ENCODE data around the gene RPP25L.

Gene RPP25L

DNA sequence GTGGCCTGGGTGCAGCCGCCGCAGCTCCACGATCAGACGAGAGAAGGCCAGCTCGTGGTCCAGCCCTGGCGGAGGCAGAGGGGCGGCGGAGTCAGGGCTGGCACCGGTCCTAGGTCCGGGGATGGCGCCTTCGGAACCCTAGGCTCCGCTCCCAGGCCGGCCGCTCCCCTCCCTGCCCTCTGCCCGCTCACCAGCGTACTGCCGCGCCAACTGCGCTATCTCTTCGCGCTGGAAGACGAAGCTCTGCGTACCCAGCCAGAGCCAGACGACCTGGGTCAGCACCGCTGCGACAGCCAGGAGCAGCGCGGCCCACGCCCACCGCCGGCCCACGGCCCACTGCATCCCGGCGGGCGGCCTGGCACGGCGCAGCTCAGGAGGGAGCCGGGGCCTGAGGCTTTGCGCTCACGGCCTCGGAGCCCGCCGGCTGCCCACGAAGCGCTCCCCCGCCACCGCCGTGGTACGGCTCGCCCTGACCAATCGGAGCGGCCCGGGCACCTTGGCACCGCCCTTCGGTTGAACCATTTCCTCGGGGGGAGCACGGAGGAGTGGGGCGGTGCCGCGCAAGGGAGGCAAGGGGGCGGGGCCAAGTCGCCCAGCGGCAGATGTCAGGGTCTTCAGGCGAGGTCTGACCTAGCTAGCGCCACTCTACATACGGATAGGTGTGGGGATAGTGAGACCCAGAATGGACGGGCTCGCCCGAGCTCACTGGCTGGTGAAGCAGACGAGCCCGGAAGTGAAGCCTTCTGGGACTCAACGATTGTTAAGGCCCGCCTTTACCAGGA lies 25.6 kb upstream of the RPP25L start, which contains the start of gene SIGMAR1:
SIGMAR1 (minus strand) TSS at position 432 of the 782 bp plus-strand sequence; CDS start at position 342, 90 bp downstream.
- peak; percentile 72 to 95 for DNase-seq

DNA sequence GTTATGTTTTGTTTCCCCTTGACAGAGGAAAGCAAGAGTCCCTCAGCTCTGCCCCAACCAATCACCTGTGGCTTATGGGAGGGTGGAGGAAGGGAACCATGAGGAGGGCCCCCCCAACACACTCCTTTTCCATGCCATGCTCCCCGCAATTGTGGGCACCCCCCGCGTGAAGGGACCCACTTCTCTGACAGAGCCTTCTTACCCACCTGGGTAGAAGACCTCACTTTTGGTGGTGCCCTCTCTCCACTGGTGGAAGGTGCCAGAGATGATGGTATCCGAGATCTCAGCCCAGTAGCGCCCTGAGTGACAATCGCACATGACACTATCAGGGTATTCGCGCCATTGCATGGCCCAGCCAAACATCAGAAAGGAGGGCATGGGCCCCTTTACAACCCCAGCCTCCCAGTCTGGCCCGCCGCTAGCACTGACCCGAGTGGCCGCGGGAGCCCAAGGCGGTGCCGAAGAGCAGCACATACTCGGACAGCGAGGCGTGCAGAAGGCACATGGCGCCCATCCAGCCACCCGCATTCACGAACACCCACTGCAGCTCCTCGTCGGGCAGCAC lies 25.0 kb upstream of the RPP25L start:
- DNase-seq = no peak

DNA sequence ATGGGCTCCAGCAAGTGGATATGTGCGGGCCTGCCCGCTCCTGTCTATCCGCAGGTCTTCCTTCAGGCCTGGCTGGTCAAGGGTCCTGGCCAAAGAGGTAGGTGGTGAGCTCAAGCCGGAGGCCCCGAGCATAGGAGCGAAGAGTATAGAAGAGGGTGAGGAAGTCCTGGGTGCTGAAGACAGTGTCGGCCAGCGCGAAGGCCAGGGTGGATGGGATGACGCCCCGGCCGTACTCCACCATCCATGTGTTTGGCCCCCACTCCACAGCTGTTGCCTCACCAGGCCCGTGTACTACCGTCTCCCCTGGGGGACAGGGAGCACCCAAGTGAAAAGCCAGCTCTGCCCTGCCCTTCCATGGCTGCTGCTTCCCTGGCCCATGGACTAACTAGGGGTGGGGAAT lies 23.7 kb upstream of the RPP25L start:
- DNase-seq = no peak

DNA sequence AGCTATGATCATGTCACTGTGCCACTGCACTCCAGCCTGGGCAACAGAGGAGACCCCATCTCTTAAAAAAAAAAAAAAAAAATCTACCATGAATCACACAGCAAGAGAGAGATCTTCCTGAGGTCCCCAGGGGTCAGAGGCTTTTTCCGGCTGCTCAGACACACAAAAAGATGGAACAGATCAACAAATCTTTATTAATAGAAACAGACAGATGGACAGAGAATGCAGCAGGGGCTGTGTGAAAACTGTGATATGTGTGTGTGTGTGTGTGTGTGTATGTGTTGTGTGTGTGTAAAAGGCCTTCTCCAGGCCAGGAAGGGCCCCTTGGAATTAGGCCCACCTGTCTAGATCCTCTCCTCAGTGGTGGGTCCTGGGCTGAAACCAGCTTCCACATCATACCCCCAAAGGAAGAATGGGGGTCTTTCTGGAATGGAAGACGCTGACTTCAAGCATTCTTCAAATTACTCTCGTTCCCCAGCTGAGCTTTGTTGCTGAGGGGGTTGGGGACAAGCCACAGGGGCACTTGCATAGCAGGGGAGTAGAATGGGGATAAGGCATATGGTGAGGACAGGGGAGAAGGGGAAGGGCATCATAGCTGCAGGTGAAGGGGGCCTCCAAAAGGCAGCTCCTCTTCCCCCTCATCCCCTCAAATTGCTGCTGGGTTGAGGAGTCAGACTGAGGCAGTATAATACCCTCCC lies 22.8 kb upstream of the RPP25L start:
- no peak for DNase-seq

DNA sequence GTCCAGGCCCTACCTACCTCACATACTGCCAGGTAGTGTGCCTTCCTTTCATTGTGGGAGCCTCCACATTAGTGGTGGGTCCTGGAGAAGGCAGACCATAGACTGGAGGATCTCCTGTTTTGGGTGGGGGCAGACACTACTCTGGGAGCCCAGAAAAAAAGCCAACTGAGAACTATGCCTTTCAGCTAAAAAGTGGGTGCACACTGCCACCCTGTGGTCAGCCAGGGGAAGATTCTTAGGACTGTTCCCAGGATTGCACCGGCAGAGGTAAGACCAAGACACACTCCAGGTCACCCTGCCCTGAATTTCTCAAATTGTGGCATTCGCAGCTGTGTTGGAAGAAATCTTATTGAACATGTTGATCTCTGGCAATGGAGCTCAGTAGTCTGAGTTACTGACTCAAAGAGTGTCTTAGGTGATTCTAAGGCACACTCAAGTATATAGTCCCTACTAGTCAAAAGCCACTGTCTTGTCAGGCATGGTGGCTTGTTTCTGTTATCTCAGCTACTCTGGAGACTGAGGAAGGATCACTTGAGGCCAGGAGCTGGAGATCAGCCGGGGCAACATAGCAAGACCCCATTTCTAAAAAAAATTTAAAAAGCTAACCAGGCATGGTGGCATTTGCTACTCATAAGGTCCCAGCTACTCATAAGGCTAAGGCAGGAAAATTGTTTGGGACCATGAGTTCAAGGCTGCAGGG lies 22.1 kb upstream of the RPP25L start:
- DNase-seq = peak; percentile 48 to 62

DNA sequence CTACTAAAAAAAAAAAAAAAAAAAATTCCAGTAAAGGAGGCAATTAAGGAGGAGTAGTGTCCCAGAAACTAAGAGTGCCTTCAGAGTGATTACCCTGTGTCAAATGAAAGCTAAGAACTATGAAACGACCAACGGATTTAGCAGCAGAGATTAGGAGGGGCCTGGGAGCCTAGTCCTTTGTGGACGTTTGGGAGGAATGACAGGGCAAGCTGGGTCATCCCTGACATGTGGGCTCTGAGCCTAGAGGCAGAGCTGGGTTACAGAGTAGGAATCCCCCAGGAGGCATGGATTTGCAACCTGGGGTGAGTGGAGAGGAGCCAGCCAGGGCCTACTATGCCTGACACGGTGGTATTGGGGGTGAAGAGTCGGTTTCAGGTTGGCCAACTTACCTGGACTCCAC lies 21.3 kb upstream of the RPP25L start:
- no peak for DNase-seq

DNA sequence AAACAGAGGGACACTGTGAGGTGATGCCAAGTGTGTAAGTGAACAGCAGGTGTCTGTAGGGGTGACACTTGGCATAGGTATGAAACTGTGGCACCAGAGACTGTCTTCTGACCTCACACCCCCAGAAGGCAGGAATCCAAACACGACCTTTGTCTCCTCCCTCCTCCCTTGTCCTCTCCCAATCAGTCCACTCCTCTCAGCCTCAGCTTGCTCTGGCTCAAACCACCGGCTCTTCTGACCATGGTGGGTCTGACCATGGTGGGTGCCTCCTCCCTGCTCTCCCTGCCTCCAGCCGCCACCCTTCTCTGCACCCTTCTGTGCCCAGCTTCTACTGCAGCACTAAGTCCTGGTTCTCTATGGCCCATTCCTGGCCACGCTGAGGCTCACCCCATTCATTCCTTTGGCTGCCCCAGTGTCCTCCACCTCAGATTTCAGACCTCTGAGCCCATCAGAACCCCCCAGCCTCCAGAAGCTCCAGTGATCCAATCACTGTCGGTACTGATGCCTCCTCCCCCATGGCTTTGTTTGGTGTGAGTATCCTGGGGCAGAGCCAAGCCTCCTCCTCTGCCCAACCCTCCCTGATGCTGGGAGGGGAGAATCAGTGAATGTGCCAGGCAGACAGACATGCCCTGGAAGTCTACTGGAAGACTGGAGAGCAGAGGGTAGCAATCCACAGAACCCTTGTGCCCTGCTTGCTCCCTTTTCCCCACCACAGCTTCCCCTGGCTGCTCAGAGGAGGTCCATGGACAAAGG lies 18.7 kb upstream of the RPP25L start:
- DNase-seq = no peak

DNA sequence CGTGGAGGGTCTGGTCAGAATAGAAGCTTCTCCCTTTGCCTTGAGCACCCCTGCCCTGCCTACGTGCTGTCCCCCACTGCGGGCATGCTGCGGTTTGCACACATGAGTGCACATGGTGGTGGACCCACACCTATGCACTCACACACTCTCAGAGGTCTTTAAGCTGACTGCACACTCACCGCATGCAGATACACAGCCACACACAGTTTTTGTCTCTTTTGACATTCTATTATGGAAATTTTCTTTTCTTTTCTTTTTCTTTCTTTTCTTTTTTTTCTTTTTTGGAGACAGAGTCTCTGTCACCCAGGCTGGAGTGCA lies 17.6 kb upstream of the RPP25L start:
- DNase-seq = peak in 1 of 2 experiments; percentile 39

DNA sequence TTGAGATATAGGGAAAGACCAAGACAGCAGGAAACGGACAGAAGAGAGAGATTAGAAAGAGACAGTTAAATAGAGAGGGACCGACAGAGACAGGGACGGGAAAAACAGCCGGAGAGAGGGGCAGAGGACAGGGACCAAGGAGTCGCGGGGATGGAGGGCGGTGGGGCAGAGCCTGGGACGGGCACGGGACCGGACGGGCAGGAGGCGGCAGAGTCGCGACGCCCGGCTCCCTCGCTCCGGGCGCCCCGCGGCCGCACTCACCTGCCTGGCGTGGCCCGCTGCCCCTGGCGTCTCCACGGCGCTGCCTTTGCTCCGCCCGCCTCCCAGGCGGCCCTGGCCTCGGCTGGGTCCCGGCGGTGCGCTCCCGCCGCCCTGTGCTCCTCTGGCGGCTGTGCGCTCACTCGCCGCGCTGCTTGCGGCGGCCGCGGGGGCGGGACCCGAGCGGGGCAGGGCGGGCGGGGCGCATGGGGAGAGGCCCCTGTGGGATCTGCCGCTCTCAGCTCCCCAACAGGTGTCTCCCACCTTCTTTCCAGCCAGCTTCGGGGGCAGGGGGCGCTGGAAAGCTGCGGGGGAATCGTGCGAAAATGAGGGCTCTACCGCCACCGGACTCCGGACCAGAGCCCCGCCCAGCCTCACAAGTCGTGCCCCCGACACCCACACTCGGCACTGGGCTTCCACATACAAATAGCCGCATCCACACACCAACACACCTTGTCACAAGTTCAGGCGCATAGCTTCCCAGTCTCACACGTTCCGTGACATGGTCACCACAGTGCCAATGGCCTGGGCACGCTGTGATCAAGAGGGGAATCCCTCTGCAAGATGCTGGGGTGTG lies 17.0 kb upstream of the RPP25L start, which contains the start of gene ARID3C:
ARID3C (minus strand) TSS at position 411 of the 835 bp plus-strand sequence. CDS start 1,052 bp downstream, outside the sequence.
- DNase-seq = peak in 1 of 2 experiments; percentile 81

DNA sequence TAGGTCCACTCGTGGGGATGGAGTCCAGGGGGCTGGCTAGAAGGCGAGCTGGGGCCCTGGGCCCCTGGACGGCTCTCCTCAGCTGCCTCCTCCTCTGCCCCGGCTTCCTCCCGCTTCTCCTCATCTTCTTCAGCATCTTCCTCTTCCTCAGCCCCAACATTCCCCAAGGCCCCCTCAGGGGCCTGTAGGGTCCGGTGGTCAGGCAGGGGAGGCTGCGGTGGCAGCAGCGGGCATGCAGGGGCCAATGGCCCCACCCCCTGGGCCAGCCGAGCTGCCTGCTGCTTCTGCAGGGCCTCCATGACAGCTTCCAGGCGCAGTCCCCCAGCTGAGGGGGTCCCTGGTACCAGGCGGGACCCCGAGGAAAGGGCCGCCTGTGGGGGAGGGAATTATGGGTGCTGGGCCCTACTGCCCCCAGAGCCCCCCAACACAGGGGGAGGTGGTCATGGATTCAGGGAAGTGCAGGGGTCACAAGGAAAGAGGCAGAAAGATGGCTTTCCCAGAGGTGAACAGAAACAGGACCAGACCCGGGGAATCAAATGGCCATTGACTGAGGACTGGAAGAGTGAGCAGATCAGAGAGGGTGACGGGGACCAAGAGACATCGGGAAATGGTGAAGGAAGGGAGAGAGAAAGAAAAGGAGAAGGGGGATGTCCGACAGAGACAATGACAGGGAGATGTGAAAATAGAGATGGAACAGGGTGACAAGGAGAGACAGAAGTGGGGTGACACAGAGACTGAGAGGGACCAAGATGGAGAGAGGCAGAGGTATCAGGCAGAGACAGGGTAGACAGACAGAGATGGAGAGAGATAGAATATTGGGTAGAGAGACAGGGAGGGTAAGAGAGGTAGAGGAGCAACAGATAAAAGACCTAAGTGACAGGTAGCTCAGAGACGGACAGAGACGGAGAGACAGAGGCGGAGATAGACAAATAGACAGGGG lies 16.1 kb upstream of the RPP25L start:
- DNase-seq = no peak

DNA sequence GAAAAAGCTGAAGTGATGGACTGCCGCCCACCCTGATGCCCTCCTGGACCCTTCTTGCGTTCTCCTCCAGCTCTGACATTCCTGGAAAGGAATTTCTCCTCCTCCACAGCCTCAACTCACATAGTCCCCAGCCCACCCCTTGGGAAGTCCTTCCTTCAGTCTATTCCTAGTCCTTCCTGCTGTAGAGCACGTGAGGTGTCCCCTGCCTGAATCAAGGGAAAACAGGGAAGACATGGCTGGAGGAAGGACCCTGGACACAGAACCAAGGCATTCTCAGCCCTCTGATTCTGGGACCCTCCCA lies 13.2 kb upstream of the RPP25L start:
- DNase-seq = no peak

DNA sequence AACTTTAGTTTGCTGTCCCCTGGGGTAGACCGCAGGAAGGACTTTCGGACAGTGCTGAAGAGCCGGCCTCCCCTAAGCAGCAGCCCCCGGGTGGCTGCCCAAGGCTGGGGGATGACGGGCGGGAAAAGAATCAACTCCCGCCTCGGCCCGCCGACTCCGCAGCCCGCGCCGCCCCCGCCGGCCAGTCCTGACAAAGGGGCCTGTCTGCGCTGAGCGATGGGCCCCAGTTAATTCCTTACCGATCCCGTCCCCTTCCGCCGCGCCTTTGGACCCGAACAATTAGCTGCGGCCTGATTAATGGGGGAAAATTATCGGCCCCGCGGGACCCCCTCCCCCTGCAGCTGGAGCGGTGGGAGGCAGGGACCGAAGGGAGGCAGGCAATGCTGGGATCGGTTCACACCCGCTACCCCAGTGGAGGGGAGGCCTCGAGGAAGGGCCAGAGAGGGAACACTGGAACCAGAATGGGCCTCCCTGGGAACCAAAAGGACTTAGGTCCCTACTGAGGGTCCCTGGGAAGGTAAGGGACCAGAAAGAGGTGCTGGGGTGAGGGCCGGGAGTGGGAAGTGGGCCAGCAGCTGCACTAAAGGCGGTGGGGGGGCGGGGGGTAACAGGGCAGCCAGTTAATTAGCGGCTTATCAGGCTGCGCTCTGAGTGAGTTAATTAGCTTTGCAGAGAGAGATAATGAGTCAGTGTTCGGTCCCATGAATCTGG lies 12.7 kb upstream of the RPP25L start:
- DNase-seq = no peak

DNA sequence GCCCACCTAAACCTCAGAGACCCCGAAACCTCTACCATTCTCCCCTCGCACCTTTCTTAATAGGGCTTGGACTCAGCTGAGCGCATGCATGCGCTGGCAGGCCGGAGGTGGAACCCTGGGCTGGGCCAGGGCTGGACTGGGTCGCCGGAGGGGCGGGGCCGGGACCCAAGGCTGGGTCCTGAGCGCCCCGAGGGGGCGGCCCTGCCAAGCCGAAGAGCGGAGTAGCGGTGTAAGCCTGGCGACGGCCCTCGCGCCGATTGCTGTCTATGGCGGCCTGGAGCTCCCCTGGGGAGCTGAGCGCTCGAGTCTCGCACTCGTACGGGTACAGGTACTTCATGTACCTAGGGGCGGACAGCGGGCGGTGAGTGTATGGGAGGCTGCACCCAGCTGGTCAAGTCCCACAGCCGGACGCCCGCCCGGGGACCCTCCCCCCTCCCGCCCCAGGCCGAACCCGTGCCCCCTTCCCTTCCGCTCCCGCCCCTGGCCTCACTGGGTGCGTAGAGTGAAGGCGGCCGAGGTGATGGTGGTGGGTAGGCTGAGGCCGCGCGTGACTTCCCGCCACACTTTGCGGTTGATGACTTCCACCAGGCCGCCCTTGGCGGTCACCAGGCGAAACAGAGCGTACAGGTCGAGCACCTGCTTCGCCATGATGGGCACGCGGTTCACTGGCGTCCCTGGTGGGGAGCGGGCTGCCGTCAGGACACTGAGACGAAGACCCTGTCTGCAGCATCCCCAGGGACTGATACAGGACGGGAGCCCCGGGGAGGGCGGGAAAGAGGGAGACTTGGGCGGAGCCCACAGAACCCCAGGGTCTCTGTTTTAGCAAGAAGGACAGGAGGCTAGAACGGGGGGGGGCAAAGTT lies 11.7 kb upstream of the RPP25L start:
- DNase-seq = no peak

DNA sequence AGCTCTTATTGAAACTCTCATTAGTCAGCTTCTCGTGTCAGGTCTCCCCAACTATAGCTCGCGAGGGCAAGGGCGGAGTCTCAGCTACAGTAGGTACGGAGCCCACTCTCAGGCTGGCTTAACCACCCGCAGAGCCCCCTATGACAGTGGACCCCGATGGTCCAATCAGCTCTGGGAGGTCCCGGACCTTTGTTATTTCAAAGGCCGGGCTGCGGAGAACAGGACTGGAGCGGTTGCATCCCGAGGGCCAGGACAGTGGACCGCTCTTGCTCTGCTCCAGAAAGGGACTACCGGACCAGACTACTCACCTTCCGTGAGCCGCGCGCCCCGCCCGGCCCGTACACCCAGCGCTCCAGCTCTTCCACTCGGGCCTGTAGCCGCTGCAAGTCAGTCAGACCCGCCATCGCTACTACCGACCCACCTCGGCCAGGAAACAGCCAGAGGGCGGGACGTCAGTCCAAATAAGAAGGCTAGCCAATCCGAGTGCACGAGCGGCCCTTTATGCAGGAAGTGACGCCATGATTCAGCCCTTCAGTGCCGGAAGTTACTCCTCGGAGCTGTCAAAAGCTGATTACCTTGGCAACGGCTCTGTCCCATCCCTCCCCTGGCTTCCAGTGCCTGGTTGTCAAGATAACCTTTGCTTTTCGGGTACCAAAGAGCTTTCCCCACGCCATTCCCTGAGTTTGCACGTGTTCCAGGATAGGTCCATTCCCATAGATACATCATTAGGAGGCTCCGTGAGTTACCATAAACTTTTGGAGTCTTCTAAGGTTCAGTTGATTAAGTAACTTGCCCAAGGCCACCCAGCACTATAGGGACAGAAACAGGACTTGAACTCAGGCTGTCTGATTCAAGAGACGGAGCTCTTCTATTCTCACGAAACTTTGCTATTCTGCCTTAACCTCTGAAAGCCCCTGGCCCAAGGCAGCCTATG lies 8.4 kb upstream of the RPP25L start, which contains the start of gene DCTN3:
DCTN3 (minus strand) TSS at position 435 of the 934 bp plus-strand sequence; CDS start at position 404, 31 bp downstream.
- peak; percentile 90 to 96 for DNase-seq

DNA sequence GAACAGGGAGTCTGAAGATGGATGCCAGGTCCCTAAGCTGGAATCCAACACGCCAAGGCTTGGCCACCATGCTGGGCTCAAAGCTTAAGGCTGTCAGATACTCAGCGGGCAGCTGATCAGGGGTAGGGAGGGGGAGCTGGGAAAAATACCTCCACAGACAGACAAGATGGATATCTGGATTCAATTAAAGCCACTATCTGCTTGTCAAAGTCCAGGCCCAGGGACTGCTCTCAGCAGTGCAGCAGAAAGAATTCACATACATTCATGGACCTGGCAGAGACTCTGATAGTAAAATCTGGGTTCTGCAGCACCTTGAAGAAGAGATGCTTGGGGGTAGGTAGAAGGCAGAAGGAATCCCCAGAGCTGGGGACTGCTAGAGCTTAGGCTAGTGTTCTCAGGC lies 3.2 kb upstream of the RPP25L start:
- no peak for DNase-seq

DNA sequence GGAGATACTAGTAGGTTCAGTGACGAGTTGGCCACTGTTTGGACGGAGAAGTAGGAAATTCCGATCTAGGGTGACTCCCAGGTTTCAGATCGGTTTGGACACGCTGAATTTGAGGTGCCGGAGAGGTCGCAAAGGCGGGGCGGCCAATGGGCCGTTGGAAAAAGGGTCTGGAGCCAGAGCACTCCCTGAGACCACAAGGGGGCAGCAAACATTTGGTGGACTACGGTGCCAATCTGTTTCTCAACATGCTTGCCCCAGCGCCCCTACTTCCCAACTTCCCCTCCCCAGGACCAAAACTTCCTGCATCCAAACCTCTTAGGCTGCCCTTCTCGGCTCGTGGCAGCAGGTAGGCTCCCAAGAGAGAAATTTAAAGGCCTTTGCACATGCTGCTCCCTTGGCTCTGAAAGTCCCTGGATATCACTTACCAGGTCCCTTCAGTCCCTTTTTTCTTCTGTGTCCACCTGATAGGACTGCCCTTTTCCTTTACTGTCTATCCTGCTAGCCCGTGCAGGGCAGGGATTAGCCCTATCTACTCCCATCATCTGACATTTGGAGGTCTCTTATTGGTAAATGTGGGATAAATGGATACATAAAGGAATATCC lies 992 bp upstream of the RPP25L start:
- DNase-seq = peak; percentile 43 to 90

DNA sequence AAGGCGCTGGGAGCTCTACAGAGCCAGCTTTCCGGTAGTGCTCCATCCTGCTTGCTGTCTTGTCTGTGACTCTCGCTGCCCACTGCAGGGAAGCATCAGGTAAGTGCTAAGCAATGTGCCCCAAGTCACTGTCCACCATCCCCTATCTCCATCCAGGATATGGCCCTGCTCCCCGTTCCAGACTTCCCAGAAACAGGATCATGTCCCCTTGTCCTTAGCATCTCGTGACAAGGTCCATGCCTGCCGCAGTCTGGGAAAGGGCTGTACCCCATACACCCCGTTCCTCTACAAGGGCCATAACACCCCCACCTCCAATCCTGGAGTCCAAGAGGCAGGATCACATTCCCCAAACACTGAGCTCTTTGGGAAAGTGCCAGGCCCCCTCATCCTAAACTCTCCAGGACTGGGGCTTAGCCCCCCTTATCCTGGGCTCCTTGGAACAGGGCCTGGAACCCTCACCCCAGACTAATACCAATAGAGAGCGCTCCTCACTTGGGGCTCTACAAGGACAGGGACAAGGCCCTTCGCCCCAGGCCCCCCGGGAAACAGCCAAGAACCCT lies 566 bp downstream of the RPP25L start:
- DNase-seq = peak in 1 of 2 experiments; percentile 37
